K562 (cell line): ENCODE measurements around the gene NLRP7.

ENCODE experiments used
- BRF1 ChIP-seq: IDR thresholded peaks from 3 replicates; pipeline ENCODE4 v1.6.1; 2011; ENCODE audit warnings: borderline replicate concordance, mild to moderate bottlenecking; ENCODE audit not compliant: insufficient read length; ENCODE audit errors: extremely low read depth
- POLR2A ChIP-seq: fragments of 450-650 bp; conservative IDR thresholded peaks from 2 replicates; pipeline ENCODE4 v1.6.1; 2016
- YY1 ChIP-seq, 3 experiments: IDR thresholded peaks; 2 replicates each; pipeline ENCODE4 v1.6.1; 2011; ENCODE audit warnings: low read length in 2 of 3, mild to moderate bottlenecking in 2 of 3, moderate library complexity in 2 of 3, borderline replicate concordance in 1 of 3, control low read depth in 1 of 3, low read depth in 1 of 3; ENCODE audit not compliant: insufficient read depth in 3 of 3, insufficient replicate concordance in 2 of 3, control insufficient read depth in 1 of 3, insufficient read length in 1 of 3; ENCODE audit errors: extremely low read depth in 1 of 3
- ZZZ3 ChIP-seq: fragments of 450-650 bp; IDR thresholded peaks from 2 replicates; pipeline ENCODE4 v1.6.1; 2016; ENCODE audit warnings: antibody characterized with exemption, mild to moderate bottlenecking, moderate library complexity
- TF ChIP-seq, protein P1 (sequence below), 3 experiments: IDR thresholded peaks in 2 of 3; conservative IDR thresholded peaks in 1 of 3; 2 replicates each; pipeline ENCODE4 v1.5.1; 2011 to 2012; ENCODE audit warnings: low read length in 3 of 3, mild to moderate bottlenecking in 3 of 3, control low read depth in 2 of 3, improper control_type of control experiment in 1 of 3, inconsistent platforms in 1 of 3, low read depth in 1 of 3, mixed read lengths in 1 of 3, moderate library complexity in 1 of 3; ENCODE audit not compliant: insufficient read depth in 2 of 3

DNA sequence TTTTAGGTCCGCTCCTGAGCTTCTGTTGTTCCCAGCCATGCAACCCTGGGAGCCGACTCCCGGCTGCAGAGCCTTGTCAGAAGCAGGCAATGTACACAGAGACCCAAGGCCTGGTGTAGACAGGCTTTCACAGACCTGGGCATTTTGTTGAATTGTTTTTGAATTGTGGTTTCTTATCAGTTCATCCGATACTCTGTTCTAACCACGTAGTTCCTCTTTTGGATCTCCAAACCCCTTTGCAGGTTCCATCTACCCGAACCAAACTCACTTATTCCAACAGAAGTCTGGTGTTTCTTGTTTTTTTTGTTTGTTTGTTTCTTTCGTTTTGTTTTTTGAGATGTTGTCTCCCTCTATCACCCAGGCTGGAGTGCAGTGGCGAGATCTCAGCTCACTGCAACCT is 12.5 kb upstream of the NLRP7 start:
- TF ChIP-seq YY1 (IDR thresholded peaks at IDR 0.05; ENCODE audit: borderline replicate concordance in 1 of 3, control insufficient read depth in 1 of 3, extremely low read depth in 1 of 3, insufficient read depth in 3 of 3, insufficient read length in 1 of 3, insufficient replicate concordance in 2 of 3, low read depth in 1 of 3, low read length in 2 of 3) (no peak), BRF1 (no peak), POLR2A (no peak), ZZZ3 (no peak)
- TF ChIP-seq, protein P1, sequence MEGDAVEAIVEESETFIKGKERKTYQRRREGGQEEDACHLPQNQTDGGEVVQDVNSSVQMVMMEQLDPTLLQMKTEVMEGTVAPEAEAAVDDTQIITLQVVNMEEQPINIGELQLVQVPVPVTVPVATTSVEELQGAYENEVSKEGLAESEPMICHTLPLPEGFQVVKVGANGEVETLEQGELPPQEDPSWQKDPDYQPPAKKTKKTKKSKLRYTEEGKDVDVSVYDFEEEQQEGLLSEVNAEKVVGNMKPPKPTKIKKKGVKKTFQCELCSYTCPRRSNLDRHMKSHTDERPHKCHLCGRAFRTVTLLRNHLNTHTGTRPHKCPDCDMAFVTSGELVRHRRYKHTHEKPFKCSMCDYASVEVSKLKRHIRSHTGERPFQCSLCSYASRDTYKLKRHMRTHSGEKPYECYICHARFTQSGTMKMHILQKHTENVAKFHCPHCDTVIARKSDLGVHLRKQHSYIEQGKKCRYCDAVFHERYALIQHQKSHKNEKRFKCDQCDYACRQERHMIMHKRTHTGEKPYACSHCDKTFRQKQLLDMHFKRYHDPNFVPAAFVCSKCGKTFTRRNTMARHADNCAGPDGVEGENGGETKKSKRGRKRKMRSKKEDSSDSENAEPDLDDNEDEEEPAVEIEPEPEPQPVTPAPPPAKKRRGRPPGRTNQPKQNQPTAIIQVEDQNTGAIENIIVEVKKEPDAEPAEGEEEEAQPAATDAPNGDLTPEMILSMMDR (IDR thresholded peaks at IDR 0.05 in 2 of 3, conservative IDR thresholded peaks at IDR 0.05 in 1 of 3; ENCODE audit: insufficient read depth in 2 of 3, low read depth in 1 of 3, low read length in 3 of 3), result no peak
